Measurements from ENCODE around the gene NFS1.

DNA sequence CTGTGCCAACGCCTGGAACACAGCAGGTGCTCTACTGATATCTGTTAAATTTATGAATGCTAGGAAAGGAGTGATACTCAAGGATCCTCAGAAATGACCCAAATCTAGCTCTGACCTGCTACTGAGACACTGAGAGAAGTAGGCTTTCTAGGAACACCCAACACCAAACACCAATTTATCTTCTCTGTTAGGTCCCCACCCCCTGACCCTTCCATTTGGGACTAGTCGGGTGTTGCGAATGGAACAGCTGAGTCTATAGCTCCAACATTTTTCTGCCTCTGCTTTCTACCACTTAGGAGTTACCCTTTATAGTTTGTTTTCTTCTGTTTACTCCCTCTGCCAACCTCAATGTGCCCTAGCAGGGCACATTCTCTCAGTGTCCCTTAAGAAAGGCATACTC, 58.4 kb downstream of the NFS1 start:
- TF ChIP-seq, protein P1, sequence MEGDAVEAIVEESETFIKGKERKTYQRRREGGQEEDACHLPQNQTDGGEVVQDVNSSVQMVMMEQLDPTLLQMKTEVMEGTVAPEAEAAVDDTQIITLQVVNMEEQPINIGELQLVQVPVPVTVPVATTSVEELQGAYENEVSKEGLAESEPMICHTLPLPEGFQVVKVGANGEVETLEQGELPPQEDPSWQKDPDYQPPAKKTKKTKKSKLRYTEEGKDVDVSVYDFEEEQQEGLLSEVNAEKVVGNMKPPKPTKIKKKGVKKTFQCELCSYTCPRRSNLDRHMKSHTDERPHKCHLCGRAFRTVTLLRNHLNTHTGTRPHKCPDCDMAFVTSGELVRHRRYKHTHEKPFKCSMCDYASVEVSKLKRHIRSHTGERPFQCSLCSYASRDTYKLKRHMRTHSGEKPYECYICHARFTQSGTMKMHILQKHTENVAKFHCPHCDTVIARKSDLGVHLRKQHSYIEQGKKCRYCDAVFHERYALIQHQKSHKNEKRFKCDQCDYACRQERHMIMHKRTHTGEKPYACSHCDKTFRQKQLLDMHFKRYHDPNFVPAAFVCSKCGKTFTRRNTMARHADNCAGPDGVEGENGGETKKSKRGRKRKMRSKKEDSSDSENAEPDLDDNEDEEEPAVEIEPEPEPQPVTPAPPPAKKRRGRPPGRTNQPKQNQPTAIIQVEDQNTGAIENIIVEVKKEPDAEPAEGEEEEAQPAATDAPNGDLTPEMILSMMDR (IDR thresholded peaks at IDR 0.05; ENCODE audit: low read length): no peak
- TF ChIP-seq EZH2 (optimal IDR thresholded peaks at IDR 0.05; ENCODE audit: low read depth, low read length) (no peak), EZH2phosphoT487 (IDR thresholded peaks at IDR 0.05; ENCODE audit: low read length) (no peak)
